Measurements from ENCODE around the gene FNTB.

The FNTB gene

DNA sequence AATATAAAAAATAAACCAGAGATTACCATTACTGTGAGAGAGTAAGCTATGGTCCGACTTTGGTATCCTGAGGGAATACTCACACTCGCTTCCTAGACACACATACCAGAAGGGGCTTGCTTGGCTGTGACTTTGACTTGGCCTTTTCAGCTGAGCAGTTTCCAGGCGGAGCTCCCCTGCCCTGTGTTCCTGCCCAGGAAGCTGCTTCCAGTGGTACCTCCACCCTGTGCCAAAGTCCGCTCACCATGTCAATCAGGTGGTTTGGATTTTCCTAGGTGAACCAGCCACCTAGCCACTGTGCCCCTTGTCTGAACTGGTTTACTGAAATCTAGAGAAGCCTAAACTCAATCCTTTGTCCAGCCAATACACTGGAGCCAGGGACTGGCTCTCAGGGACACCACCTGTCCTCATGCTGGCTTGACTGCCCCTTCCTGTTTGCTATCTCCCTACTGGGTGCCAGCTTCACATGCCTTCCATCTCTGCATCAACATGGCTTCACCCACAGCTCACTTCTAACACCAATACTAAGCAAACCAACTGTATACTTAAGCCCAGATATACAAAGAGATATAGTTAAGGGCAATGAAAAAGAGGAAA, 87.0 kb downstream of the FNTB start:
- no peak overlapping the region for H3K4me2 ChIP-seq (ENCODE audit: insufficient read depth, low read length, poor library complexity, severe bottlenecking)
- DNase-seq (ENCODE audit: low spot score) = no peak
- no peak overlapping the region for H4K8ac ChIP-seq (ENCODE audit: low read depth, low read length)
- no peak overlapping the region for H3K4me3 ChIP-seq (ENCODE audit: low read length in 2 of 2)
- H3K4ac ChIP-seq (ENCODE audit: low read length) = no peak overlapping the region
- H3K23ac ChIP-seq (ENCODE audit: low read depth, low read length, poor library complexity) = no peak overlapping the region
- no peak overlapping the region for H4K91ac ChIP-seq (ENCODE audit: low read depth, low read length, poor library complexity)
- H3K4me1 ChIP-seq (ENCODE audit: control insufficient read depth in 2 of 2, insufficient read depth in 1 of 2, low read depth in 1 of 2, low read length in 2 of 2) = no peaks in the 10 kb centered on the region
- no peak overlapping the region for H2BK15ac ChIP-seq (ENCODE audit: low read length)
- H2AK5ac ChIP-seq (ENCODE audit: low read depth, low read length) = no peak overlapping the region
- H3K79me1 ChIP-seq (ENCODE audit: low read depth, low read length) = no peaks in the 10 kb centered on the region
- H3K27ac ChIP-seq (replicated peaks; ENCODE audit: low read length) = no peak overlapping the region
- H2AFZ ChIP-seq (ENCODE audit: low read length) = no peak overlapping the region
- WGBS, 2 donors (ENCODE audit: extremely low coverage in 2 of 2, insufficient read length in 2 of 2, insufficient replicate concordance in 1 of 2) = no CpG with 5 or more reads among the region's 4 CpGs
- no peak overlapping the region for H2BK5ac ChIP-seq (ENCODE audit: low read length)
- peaks cover 14 to 61% of the 10 kb centered on the region in 2 donors for H3K36me3 ChIP-seq (replicated peaks in 1 of 2; ENCODE audit: control insufficient read depth in 2 of 2, insufficient read depth in 2 of 2, low read length in 2 of 2)
- no peak overlapping the region for H3K18ac ChIP-seq (ENCODE audit: low read length)
- peaks cover 0 to 2% (median 0%) of the 10 kb centered on the region in 3 experiments for H3K27me3 ChIP-seq (ENCODE audit: control insufficient read depth in 3 of 3, insufficient read depth in 3 of 3, low read depth in 1 of 3, low read length in 3 of 3)
- H3K9ac ChIP-seq (ENCODE audit: low read depth, low read length, poor library complexity) = no peak overlapping the region
- H3K9me3 ChIP-seq (replicated peaks in 1 of 2; ENCODE audit: control insufficient read depth in 2 of 2, insufficient read depth in 1 of 2, low read depth in 1 of 2, low read length in 2 of 2) = no peaks in the 10 kb centered on the region
- H3K14ac ChIP-seq (ENCODE audit: low read length) = no peak overlapping the region
- no peak overlapping the region for H2BK120ac ChIP-seq (ENCODE audit: low read depth, low read length)
- no peak overlapping the region for H2BK12ac ChIP-seq (ENCODE audit: low read length)

DNA sequence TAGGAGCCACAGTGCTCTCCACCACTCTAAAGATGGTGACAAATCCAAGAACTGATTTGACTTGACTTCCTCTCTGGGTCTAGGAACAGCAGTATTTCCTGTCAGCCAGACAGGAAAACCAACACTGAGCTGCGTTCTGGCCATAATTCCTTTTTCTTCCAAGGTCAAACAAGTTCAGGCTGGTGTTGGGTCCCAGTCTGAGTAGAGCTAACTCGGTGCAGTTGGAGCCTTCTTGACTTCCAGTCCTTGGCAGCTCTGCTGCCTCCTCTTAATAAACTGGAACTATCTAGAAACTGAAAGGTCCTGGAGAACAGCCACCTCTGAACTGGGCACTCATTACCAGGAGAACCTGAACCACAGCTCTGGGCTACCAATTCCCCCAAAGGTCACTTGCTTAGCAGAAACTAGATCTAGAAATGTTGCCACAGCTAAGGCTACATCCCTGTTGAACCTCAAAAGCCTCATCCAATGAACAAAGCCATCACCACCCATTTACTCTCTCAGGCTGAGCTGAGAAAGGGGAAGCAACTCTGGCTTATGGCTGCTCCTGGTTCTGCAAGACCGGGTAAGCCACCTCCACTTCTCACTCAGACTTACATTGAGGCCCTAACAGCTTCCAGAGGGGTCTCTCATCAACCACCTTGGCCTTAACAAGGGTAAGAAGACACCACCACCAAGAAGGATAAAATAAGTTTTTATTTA, 87.9 kb downstream of the FNTB start:
- Histone ChIP-seq H2BK5ac (ENCODE audit: low read length) (no peak overlapping the region), H3K23ac (ENCODE audit: low read depth, low read length, poor library complexity) (no peak overlapping the region), H3K9ac (ENCODE audit: low read depth, low read length, poor library complexity) (no peak overlapping the region), H3K4me1 (ENCODE audit: control insufficient read depth in 2 of 2, insufficient read depth in 1 of 2, low read depth in 1 of 2, low read length in 2 of 2) (no peaks in the 10 kb centered on the region), H3K18ac (ENCODE audit: low read length) (no peak overlapping the region), H4K8ac (ENCODE audit: low read depth, low read length) (no peak overlapping the region), H3K9me3 (replicated peaks in 1 of 2; ENCODE audit: control insufficient read depth in 2 of 2, insufficient read depth in 1 of 2, low read depth in 1 of 2, low read length in 2 of 2) (no peaks in the 10 kb centered on the region), H3K27me3 (ENCODE audit: control insufficient read depth in 3 of 3, insufficient read depth in 3 of 3, low read depth in 1 of 3, low read length in 3 of 3) (peaks cover 0 to 2% (median 0%) of the 10 kb centered on the region in 3 experiments), H2AK5ac (ENCODE audit: low read depth, low read length) (no peak overlapping the region), H3K4me3 (ENCODE audit: low read length in 2 of 2) (no peak overlapping the region), H2BK12ac (ENCODE audit: low read length) (no peak overlapping the region), H4K91ac (ENCODE audit: low read depth, low read length, poor library complexity) (no peak overlapping the region), H3K4me2 (ENCODE audit: insufficient read depth, low read length, poor library complexity, severe bottlenecking) (no peak overlapping the region), H3K27ac (replicated peaks; ENCODE audit: low read length) (no peak overlapping the region), H2AFZ (ENCODE audit: low read length) (no peak overlapping the region), H3K36me3 (replicated peaks in 1 of 2; ENCODE audit: control insufficient read depth in 2 of 2, insufficient read depth in 2 of 2, low read length in 2 of 2) (peaks cover 18 to 66% of the 10 kb centered on the region in 2 donors), H3K79me1 (ENCODE audit: low read depth, low read length) (no peaks in the 10 kb centered on the region), H2BK15ac (ENCODE audit: low read length) (no peak overlapping the region), H3K4ac (ENCODE audit: low read length) (no peak overlapping the region), H2BK120ac (ENCODE audit: low read depth, low read length) (no peak overlapping the region), H3K14ac (ENCODE audit: low read length) (no peak overlapping the region)
- no CpG with 5 or more reads among the region's 3 CpGs for WGBS, 2 donors (ENCODE audit: extremely low coverage in 2 of 2, insufficient read length in 2 of 2, insufficient replicate concordance in 1 of 2)
- no peak for DNase-seq (ENCODE audit: low spot score)

DNA sequence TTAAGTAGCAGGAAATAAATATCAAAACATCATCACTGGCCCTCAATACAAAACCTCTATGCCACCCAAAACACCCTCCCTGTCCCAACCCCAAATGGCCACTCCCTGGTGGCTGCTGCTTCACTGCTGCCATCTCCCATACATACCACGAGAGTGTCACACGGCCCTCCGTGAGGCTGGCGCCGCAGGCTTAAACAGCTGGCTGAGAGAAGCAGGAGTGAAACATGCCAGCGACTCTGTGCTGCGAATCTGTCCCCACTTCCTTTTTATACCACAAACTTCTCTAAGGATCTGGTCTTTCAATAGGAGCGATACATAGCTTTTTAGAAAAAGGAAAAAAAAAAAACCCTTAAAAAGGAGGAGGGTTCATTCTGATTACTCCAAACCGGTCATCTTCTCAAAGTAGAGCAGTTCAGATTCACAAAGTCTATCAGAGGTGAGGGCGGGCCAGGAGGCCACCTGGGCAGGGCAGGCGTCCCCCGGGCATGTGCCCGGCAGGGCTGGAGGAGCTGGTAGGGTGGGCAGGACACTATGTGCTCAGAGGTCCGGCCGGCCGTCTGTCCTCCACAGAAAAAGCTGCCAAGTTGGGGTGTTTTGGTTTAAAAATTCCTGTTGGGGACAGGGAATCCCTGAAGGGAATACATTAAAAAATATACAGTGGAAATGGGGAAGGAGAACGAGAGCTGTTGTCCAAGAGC, 89.1 kb downstream of the FNTB start:
- Histone ChIP-seq H2BK5ac (ENCODE audit: low read length) (no peak overlapping the region), H3K36me3 (replicated peaks in 1 of 2; ENCODE audit: control insufficient read depth in 2 of 2, insufficient read depth in 2 of 2, low read length in 2 of 2) (peaks cover 21 to 71% of the 10 kb centered on the region in 2 donors), H2BK12ac (ENCODE audit: low read length) (no peak overlapping the region), H3K4me3 (ENCODE audit: low read length in 2 of 2) (no peak overlapping the region), H3K18ac (ENCODE audit: low read length) (no peak overlapping the region), H2AFZ (ENCODE audit: low read length) (no peak overlapping the region), H3K4me2 (ENCODE audit: insufficient read depth, low read length, poor library complexity, severe bottlenecking) (no peak overlapping the region), H3K9me3 (replicated peaks in 1 of 2; ENCODE audit: control insufficient read depth in 2 of 2, insufficient read depth in 1 of 2, low read depth in 1 of 2, low read length in 2 of 2) (no peaks in the 10 kb centered on the region), H3K4me1 (ENCODE audit: control insufficient read depth in 2 of 2, insufficient read depth in 1 of 2, low read depth in 1 of 2, low read length in 2 of 2) (no peaks in the 10 kb centered on the region), H3K79me1 (ENCODE audit: low read depth, low read length) (no peaks in the 10 kb centered on the region), H4K91ac (ENCODE audit: low read depth, low read length, poor library complexity) (no peak overlapping the region), H2BK15ac (ENCODE audit: low read length) (no peak overlapping the region), H2AK5ac (ENCODE audit: low read depth, low read length) (no peak overlapping the region), H3K23ac (ENCODE audit: low read depth, low read length, poor library complexity) (no peak overlapping the region), H3K27me3 (ENCODE audit: control insufficient read depth in 3 of 3, insufficient read depth in 3 of 3, low read depth in 1 of 3, low read length in 3 of 3) (peaks cover 0 to 2% (median 0%) of the 10 kb centered on the region in 3 experiments), H2BK120ac (ENCODE audit: low read depth, low read length) (no peak overlapping the region), H3K9ac (ENCODE audit: low read depth, low read length, poor library complexity) (no peak overlapping the region), H4K8ac (ENCODE audit: low read depth, low read length) (no peak overlapping the region), H3K4ac (ENCODE audit: low read length) (no peak overlapping the region), H3K27ac (replicated peaks; ENCODE audit: low read length) (no peak overlapping the region), H3K14ac (ENCODE audit: low read length) (no peak overlapping the region)
- WGBS, 2 donors (ENCODE audit: extremely low coverage in 2 of 2, insufficient read length in 2 of 2, insufficient replicate concordance in 1 of 2) = no CpG with 5 or more reads among the region's 17 CpGs
- no peak for DNase-seq (ENCODE audit: low spot score)

DNA sequence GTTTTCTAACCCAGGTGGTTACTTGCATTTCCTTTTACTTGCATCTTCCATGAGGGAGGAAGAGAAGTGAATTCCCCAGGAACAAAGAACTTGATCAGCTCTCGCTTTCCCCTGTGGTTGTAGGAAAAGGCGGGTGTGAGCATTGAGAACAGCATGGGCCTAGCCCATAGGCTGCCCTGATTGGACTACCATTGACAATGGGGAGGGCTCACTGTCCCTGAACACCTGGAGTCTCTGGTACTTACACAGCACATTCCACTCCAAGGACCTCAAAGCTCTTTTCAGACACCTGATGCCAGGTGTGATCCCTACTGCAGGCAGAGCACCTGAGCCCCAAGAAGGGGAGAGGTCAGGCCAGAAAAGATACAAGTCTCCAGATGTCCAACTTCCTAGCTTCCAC, 90.6 kb downstream of the FNTB start:
- no peak overlapping the region for H2AFZ ChIP-seq (ENCODE audit: low read length)
- no peak for DNase-seq (ENCODE audit: low spot score)
- WGBS, 2 donors (ENCODE audit: extremely low coverage in 2 of 2, insufficient read length in 2 of 2, insufficient replicate concordance in 1 of 2) = no CpG with 5 or more reads among the region's 2 CpGs
- H2BK5ac ChIP-seq (ENCODE audit: low read length) = no peak overlapping the region
- no peak overlapping the region for H3K4me3 ChIP-seq (ENCODE audit: low read length in 2 of 2)
- H3K14ac ChIP-seq (ENCODE audit: low read length) = no peak overlapping the region
- H2AK5ac ChIP-seq (ENCODE audit: low read depth, low read length) = no peak overlapping the region
- H2BK12ac ChIP-seq (ENCODE audit: low read length) = no peak overlapping the region
- H3K4me1 ChIP-seq (ENCODE audit: control insufficient read depth in 2 of 2, insufficient read depth in 1 of 2, low read depth in 1 of 2, low read length in 2 of 2) = no peaks in the 10 kb centered on the region
- H3K36me3 ChIP-seq (replicated peaks in 1 of 2; ENCODE audit: control insufficient read depth in 2 of 2, insufficient read depth in 2 of 2, low read length in 2 of 2) = peaks cover 22 to 85% of the 10 kb centered on the region in 2 donors
- H4K8ac ChIP-seq (ENCODE audit: low read depth, low read length) = no peak overlapping the region
- no peak overlapping the region for H3K4ac ChIP-seq (ENCODE audit: low read length)
- no peak overlapping the region for H3K27ac ChIP-seq (replicated peaks; ENCODE audit: low read length)
- no peak overlapping the region for H3K4me2 ChIP-seq (ENCODE audit: insufficient read depth, low read length, poor library complexity, severe bottlenecking)
- H2BK120ac ChIP-seq (ENCODE audit: low read depth, low read length) = no peak overlapping the region
- H4K91ac ChIP-seq (ENCODE audit: low read depth, low read length, poor library complexity) = no peak overlapping the region
- H3K18ac ChIP-seq (ENCODE audit: low read length) = no peak overlapping the region
- H3K23ac ChIP-seq (ENCODE audit: low read depth, low read length, poor library complexity) = no peak overlapping the region
- H3K9me3 ChIP-seq (replicated peaks in 1 of 2; ENCODE audit: control insufficient read depth in 2 of 2, insufficient read depth in 1 of 2, low read depth in 1 of 2, low read length in 2 of 2) = no peaks in the 10 kb centered on the region
- no peaks in the 10 kb centered on the region for H3K79me1 ChIP-seq (ENCODE audit: low read depth, low read length)
- H3K9ac ChIP-seq (ENCODE audit: low read depth, low read length, poor library complexity) = no peak overlapping the region
- H3K27me3 ChIP-seq (ENCODE audit: control insufficient read depth in 3 of 3, insufficient read depth in 3 of 3, low read depth in 1 of 3, low read length in 3 of 3) = peaks cover 0 to 2% (median 0%) of the 10 kb centered on the region in 3 experiments
- no peak overlapping the region for H2BK15ac ChIP-seq (ENCODE audit: low read length)
